ENCODE measurements around the gene FAM117B. TPM values are rescaled to one million over a fixed set of nuclear protein-coding genes. Genes with fewer than 3 reads are reported as not detected.

The FAM117B gene
- total RNA-seq, 1 experiment from 2014 or later: 24.0 TPM

DNA sequence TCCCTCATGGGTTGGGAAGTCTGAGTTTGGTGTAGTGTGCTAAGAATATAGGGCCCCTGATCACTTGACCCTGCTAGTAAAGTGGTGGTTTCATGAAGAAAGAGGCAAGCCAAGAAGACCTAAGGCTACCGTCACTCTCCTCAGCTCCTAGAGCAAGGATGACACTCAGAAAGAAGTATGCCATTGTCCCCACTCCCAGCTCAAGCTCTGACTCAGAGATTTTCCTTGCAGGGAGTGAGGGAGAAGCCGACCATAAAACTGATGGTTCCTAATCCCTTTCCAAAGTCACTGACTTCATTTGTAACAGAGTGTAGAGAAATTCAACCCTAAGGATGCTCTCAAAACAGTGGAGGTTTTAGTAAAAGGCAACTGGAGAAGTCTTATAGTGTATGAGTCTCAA, 155.9 kb downstream of the FAM117B start:
- H3K4me2 ChIP-seq (ENCODE audit: insufficient read depth, insufficient read length, low read length): no peak overlapping the region
- H3T11ph ChIP-seq (ENCODE audit: low read length): no peak overlapping the region
- no peaks in the 10 kb centered on the region for H3K27me3 Mint-ChIP-seq (ENCODE audit: low read depth)
- no peaks in the 10 kb centered on the region for H3K4me1 ChIP-seq (ENCODE audit: insufficient read depth, low read length)
- no peak overlapping the region for H3K4me3 Mint-ChIP-seq
- no peak overlapping the region for H3K27ac ChIP-seq (ENCODE audit: insufficient read length, low read depth, low read length)
- H3K27ac Mint-ChIP-seq: peak overlapping the region in 2 of 3 experiments; percentile 30 to 79; a peak in 2 of 7 replicates
- H4K91ac ChIP-seq (ENCODE audit: insufficient read length, low read depth, low read length): no peak overlapping the region
- no peak overlapping the region for H2BK120ac ChIP-seq (ENCODE audit: low read depth, low read length, poor library complexity, severe bottlenecking)
- no peak overlapping the region for H2AFZ ChIP-seq (ENCODE audit: low read length)
- no peaks in the 10 kb centered on the region for H3K23me2 ChIP-seq (ENCODE audit: insufficient read length, low read depth, low read length, poor library complexity, severe bottlenecking)
- H3K27me3 ChIP-seq (ENCODE audit: insufficient read depth, low read length): no peaks in the 10 kb centered on the region
- no peak overlapping the region for H2AK5ac ChIP-seq (ENCODE audit: insufficient read length, low read length)
- H3K79me1 ChIP-seq (ENCODE audit: insufficient read depth, low read depth, low read length, poor library complexity, severe bottlenecking): no peaks in the 10 kb centered on the region
- no peak for DNase-seq
- no peak overlapping the region for H2BK12ac ChIP-seq (ENCODE audit: insufficient read length, low read depth, low read length)
- H3K14ac ChIP-seq (ENCODE audit: insufficient read depth, low read length): peak overlapping the region; percentile 75
- no peak overlapping the region for H2BK5ac ChIP-seq (ENCODE audit: insufficient read length, low read length)
- H2BK15ac ChIP-seq (ENCODE audit: low read depth, low read length): peak overlapping the region; percentile 44; the same call in 1 of the 2 replicates
- H3K9me3 ChIP-seq (ENCODE audit: control insufficient read depth, low read depth, low read length): no peaks in the 10 kb centered on the region
- H3K9me3 Mint-ChIP-seq: no peaks in the 10 kb centered on the region
- TF ChIP-seq, protein P1, sequence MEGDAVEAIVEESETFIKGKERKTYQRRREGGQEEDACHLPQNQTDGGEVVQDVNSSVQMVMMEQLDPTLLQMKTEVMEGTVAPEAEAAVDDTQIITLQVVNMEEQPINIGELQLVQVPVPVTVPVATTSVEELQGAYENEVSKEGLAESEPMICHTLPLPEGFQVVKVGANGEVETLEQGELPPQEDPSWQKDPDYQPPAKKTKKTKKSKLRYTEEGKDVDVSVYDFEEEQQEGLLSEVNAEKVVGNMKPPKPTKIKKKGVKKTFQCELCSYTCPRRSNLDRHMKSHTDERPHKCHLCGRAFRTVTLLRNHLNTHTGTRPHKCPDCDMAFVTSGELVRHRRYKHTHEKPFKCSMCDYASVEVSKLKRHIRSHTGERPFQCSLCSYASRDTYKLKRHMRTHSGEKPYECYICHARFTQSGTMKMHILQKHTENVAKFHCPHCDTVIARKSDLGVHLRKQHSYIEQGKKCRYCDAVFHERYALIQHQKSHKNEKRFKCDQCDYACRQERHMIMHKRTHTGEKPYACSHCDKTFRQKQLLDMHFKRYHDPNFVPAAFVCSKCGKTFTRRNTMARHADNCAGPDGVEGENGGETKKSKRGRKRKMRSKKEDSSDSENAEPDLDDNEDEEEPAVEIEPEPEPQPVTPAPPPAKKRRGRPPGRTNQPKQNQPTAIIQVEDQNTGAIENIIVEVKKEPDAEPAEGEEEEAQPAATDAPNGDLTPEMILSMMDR (conservative IDR thresholded peaks at IDR 0.05): no peak
- H4K20me1 ChIP-seq (ENCODE audit: control insufficient read depth, insufficient read depth, insufficient read length): no peaks in the 10 kb centered on the region
- H3K4me1 Mint-ChIP-seq: no peaks in the 10 kb centered on the region
- H4K5ac ChIP-seq (ENCODE audit: insufficient read length, low read depth, low read length): no peak overlapping the region
- no peak overlapping the region for H3K4ac ChIP-seq (ENCODE audit: low read depth, low read length)
- no peak overlapping the region for H3K9ac ChIP-seq (ENCODE audit: extremely low read depth, insufficient read length, low read length)
- H3K18ac ChIP-seq (ENCODE audit: insufficient read length, low read depth, low read length): no peak overlapping the region
- H3K79me2 ChIP-seq (ENCODE audit: insufficient read depth, low read length): peaks cover 1% of the 10 kb centered on the region; the same call in 1 of the 2 replicates
- no peak overlapping the region for H2BK20ac ChIP-seq (ENCODE audit: low read depth, low read length, poor library complexity, severe bottlenecking)
- peaks cover 0 to 2% (median 0%) of the 10 kb centered on the region in 3 experiments; a peak in 6 of 7 replicates for H3K36me3 Mint-ChIP-seq (ENCODE audit: insufficient read depth in 1 of 3, low read depth in 3 of 3)
- no peak overlapping the region for H3K56ac ChIP-seq (ENCODE audit: insufficient read length, low read depth, low read length)
- no CpG with 5 or more reads among the region's 2 CpGs for WGBS (ENCODE audit: extremely low coverage, insufficient read length, low lambda C conversion rate)
- no peak overlapping the region for H4K8ac ChIP-seq (replicated peaks; ENCODE audit: insufficient read length, low read depth, low read length)
- no peak overlapping the region for H3K23ac ChIP-seq (ENCODE audit: insufficient read length, low read depth, low read length)

Measured in H9 (cell line).